Peyer's patch (tissue), 4 donors: Measurements from ENCODE around the gene ARID1A.

ENCODE experiments used
- CTCF ChIP-seq, 6 experiments: fragments of 450-650 bp in 4 of 6; fragments of 200-600 bp in 2 of 6; sonication (generic) in 1 of 6; IDR thresholded peaks; one replicate each; pipeline ENCODE4 v1.5.1; 2017 to 2019; ENCODE audit warnings: antibody characterized with exemption in 6 of 6, mild to moderate bottlenecking in 3 of 6, moderate library complexity in 1 of 6
- POLR2A ChIP-seq, 2 donors: fragments of 450-650 bp; IDR thresholded peaks; one replicate each; pipeline ENCODE4 v1.5.1; 2017; ENCODE audit warnings: antibody characterized with exemption in 2 of 2, mild to moderate bottlenecking in 2 of 2, moderate library complexity in 2 of 2

- TF ChIP-seq CTCF (IDR thresholded peaks at IDR 0.05) (no peak), POLR2A (IDR thresholded peaks at IDR 0.05) (no peak)
Observed at GRCh38 chr1:26740952-26741351, 45.1 kb downstream of the ARID1A start.
